Muscle layer of duodenum (tissue), 2 donors: Measurements from ENCODE around the gene C1QTNF9.
"Not testable (repeated sequence)": the region's sequence is repeated elsewhere in the genome, so short reads cannot be mapped to it uniquely, and the experiment has no call there.

Source experiments
- H3K27ac ChIP-seq: one replicate; pipeline ENCODE4 v1.7.0; 2013; ENCODE audit warnings: mild to moderate bottlenecking, low read length
- H3K27me3 ChIP-seq: one replicate; pipeline ENCODE4 v1.7.0; 2013; ENCODE audit warnings: low read depth, mild to moderate bottlenecking, control low read depth, low read length
- H3K36me3 ChIP-seq, 2 donors: one replicate each; pipeline ENCODE4 v1.7.0; 2013; ENCODE audit warnings: low read length in 2 of 2, control low read depth in 1 of 2, mild to moderate bottlenecking in 1 of 2; ENCODE audit not compliant: insufficient read depth in 2 of 2, control insufficient read depth in 1 of 2
- H3K4me1 ChIP-seq, 2 donors: one replicate each; pipeline ENCODE4 v1.7.0; 2013; ENCODE audit warnings: low read length in 2 of 2, mild to moderate bottlenecking in 2 of 2, control low read depth in 1 of 2, moderate library complexity in 1 of 2; ENCODE audit not compliant: insufficient read depth in 2 of 2, control insufficient read depth in 1 of 2
- H3K4me3 ChIP-seq, 2 donors: one replicate each; pipeline ENCODE4 v1.7.0; 2013; ENCODE audit warnings: low read length in 2 of 2, low read depth in 1 of 2, mild to moderate bottlenecking in 1 of 2
- H3K9me3 ChIP-seq, 2 donors: one replicate each; pipeline ENCODE4 v1.7.0; 2013; ENCODE audit warnings: low read length in 2 of 2, control low read depth in 1 of 2, mild to moderate bottlenecking in 1 of 2; ENCODE audit not compliant: control insufficient read depth in 1 of 2
- donor health status: healthy.

The C1QTNF9 gene

GRCh38 chr13:24366315-24366714 is 56.9 kb downstream of the C1QTNF9 start:
- H3K27ac ChIP-seq, H3K4me3 ChIP-seq, H3K4me1 ChIP-seq, H3K36me3 ChIP-seq, H3K9me3 ChIP-seq, H3K27me3 ChIP-seq: not testable (repeated sequence)

GRCh38 chr13:24371273-24371672 is 61.9 kb downstream of the C1QTNF9 start:
- not testable (repeated sequence) for H3K27me3 ChIP-seq, H3K9me3 ChIP-seq, H3K27ac ChIP-seq, H3K4me3 ChIP-seq, H3K4me1 ChIP-seq, H3K36me3 ChIP-seq
